ENCODE data around the gene ASTL. TPM values are rescaled to one million over a fixed set of nuclear protein-coding genes. Genes with fewer than 3 reads are reported as not detected.

The ASTL gene
- polyA plus RNA-seq, 1 experiment, result not detected

DNA sequence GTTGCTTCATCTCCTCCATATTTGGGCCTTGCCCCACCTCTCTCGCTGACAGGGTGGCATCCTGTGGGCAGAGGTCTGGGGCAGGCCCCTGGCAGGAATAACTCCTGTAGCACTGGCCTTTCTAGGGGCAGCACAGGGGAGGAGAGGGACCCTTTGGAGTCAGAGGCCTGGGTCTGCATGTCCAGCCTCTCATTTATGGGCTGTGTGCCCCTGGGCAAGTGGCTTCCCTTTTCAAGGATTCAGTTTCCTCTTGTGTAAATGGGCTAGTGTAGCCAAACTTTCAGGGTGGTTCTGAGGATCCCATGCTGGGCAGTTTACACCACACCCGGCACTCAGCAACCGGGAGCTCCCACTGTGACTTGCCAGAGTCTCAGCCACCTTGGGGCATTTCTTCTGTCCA, 45.4 kb downstream of the ASTL start:
- ChIA-PET POLR2A (no interaction called here), CTCF (interaction anchor here (1.2 to 1.3 kb wide), 2 partner anchors 9 to 24 kb away, joined by 3 read pairs; no protein-coding TSS in a partner anchor)
- no peak for DNase-seq (ENCODE audit: low read depth)
- peaks cover 9% of the 10 kb centered on the region for H3K27me3 ChIP-seq (ENCODE audit: control insufficient read depth, insufficient read depth, low read length)
- H3K36me3 ChIP-seq (ENCODE audit: control insufficient read depth, insufficient read depth, low read length), result no peaks in the 10 kb centered on the region
- TF ChIP-seq, protein P1, sequence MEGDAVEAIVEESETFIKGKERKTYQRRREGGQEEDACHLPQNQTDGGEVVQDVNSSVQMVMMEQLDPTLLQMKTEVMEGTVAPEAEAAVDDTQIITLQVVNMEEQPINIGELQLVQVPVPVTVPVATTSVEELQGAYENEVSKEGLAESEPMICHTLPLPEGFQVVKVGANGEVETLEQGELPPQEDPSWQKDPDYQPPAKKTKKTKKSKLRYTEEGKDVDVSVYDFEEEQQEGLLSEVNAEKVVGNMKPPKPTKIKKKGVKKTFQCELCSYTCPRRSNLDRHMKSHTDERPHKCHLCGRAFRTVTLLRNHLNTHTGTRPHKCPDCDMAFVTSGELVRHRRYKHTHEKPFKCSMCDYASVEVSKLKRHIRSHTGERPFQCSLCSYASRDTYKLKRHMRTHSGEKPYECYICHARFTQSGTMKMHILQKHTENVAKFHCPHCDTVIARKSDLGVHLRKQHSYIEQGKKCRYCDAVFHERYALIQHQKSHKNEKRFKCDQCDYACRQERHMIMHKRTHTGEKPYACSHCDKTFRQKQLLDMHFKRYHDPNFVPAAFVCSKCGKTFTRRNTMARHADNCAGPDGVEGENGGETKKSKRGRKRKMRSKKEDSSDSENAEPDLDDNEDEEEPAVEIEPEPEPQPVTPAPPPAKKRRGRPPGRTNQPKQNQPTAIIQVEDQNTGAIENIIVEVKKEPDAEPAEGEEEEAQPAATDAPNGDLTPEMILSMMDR (IDR thresholded peaks at IDR 0.05; ENCODE audit: insufficient read depth, low read depth, low read length), result no peak
- H3K4me3 ChIP-seq (ENCODE audit: low read depth, low read length), result no peak overlapping the region

DNA sequence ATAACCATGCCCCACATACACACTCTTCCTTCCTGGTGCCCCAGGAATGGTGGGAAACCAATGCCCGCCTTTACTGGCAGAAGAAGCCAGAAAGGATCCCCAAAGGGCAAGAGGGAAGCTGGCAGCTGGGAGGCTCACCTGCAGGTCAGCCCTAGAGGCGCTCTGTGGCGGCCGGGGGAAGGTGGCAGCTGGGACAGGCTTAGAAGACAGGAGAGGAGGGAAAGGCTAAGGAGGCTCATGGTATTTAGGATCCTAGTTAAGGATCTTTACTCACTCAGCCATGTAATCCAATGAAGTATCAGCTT, 45.8 kb downstream of the ASTL start:
- no peak for DNase-seq (ENCODE audit: low read depth)
- POLR2A ChIA-PET, result no interaction called here
- Histone ChIP-seq H3K4me3 (ENCODE audit: low read depth, low read length) (no peak overlapping the region), H3K36me3 (ENCODE audit: control insufficient read depth, insufficient read depth, low read length) (no peaks in the 10 kb centered on the region), H3K27me3 (ENCODE audit: control insufficient read depth, insufficient read depth, low read length) (peaks cover 9% of the 10 kb centered on the region)
- TF ChIP-seq, protein P1 (IDR thresholded peaks at IDR 0.05; ENCODE audit: insufficient read depth, low read depth, low read length), result no peak
- CTCF ChIA-PET, result interaction anchor here (1.0 to 1.3 kb wide), 4 partner anchors 9 to 25 kb away, joined by 3 to 5 read pairs (median 3); no protein-coding TSS in a partner anchor

DNA sequence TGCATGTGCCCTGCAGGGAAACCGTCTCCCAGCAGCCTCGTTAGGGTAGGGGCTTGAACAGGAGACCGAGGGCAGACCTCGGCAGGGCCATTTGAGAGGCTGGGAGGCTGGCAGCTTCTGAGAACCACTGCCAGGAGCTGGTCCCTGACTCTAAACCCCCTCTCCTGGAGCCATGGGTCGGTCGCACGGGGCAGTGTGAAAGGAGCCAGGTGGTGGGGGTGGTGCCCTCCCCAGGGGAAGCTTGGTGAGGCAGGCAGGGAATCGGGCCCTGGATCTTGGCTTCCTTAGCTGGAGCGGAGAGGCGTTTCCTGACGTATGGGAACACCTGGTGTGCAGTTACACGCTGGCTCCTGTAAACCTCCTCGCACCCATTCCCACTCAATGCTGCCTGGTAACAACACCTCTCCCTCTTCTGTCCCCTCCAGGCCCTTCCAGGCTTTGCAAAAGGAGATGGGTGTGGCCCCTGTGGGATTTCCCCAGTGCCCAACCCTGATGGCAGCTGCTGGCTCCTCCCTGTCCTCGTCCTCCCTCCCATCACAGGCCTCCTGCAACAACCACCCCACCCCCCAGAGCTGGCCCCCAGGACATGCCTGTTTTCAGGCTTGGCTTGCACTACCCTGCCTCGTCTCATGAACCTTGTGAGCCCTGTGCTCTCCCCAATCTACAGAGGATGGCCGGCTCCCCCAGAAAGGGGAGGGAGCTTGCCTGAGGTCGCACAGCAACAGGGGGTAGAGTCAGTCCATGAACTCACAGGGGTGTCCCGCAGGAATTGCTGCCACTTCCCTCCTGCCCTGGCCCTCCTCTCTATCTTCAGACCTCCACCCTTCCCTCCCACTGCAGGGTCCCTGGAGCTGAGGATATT, 46.4 kb downstream of the ASTL start:
- H3K27me3 ChIP-seq (ENCODE audit: control insufficient read depth, insufficient read depth, low read length), result peaks cover 9% of the 10 kb centered on the region
- CTCF ChIA-PET, result interaction anchor here (0.8 to 1.3 kb wide), 5 partner anchors 10 to 69 kb away, joined by 3 to 5 read pairs (median 3); no protein-coding TSS in a partner anchor

DNA sequence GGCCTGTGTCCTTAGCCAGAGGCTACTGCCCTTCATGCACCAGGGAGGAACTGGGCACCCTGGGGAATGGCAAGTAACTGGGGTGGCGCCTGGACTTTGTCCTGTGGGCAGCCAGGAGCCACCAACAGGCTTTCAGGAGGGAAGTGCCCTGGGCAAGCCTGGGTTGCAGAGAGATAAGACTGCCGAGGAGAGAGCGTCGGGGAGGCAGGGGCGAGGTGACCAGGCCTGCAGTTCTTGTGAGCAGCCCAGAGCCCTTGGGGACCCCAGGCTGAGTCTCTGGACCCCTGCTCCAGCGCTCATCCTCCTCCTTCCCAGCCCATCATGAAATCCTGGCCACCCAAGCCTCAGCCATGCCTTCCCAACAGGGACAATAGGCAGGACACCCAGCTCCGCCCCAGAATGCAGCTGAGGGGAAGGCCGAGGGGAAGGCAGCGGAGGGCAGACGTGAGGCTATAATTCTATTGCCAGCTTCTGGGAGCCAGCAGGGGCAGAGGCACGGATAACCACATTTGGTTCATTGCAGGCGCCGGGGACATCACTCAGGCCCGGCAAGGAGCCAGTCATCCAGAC, 47.1 kb downstream of the ASTL start:
- ChIA-PET CTCF (interaction anchor here (0.6 to 0.8 kb wide), 2 partner anchors 10 to 69 kb away, joined by 3 to 4 read pairs; no protein-coding TSS in a partner anchor), POLR2A (no interaction called here)
- peaks cover 9% of the 10 kb centered on the region for H3K27me3 ChIP-seq (ENCODE audit: control insufficient read depth, insufficient read depth, low read length)
- TF ChIP-seq, protein P1 (IDR thresholded peaks at IDR 0.05; ENCODE audit: insufficient read depth, low read depth, low read length), result no peak
- no peak overlapping the region for H3K4me3 ChIP-seq (ENCODE audit: low read depth, low read length)
- no peak for DNase-seq (ENCODE audit: low read depth)
- no peaks in the 10 kb centered on the region for H3K36me3 ChIP-seq (ENCODE audit: control insufficient read depth, insufficient read depth, low read length)

More for the DNA sequence above, 46.4 kb downstream of the ASTL start:
- no peak overlapping the region for H3K4me3 ChIP-seq (ENCODE audit: low read depth, low read length)
- DNase-seq (ENCODE audit: low read depth), result no peak
- H3K36me3 ChIP-seq (ENCODE audit: control insufficient read depth, insufficient read depth, low read length), result no peaks in the 10 kb centered on the region
- TF ChIP-seq, protein P1 (IDR thresholded peaks at IDR 0.05; ENCODE audit: insufficient read depth, low read depth, low read length), result no peak
- POLR2A ChIA-PET, result no interaction called here

DNA sequence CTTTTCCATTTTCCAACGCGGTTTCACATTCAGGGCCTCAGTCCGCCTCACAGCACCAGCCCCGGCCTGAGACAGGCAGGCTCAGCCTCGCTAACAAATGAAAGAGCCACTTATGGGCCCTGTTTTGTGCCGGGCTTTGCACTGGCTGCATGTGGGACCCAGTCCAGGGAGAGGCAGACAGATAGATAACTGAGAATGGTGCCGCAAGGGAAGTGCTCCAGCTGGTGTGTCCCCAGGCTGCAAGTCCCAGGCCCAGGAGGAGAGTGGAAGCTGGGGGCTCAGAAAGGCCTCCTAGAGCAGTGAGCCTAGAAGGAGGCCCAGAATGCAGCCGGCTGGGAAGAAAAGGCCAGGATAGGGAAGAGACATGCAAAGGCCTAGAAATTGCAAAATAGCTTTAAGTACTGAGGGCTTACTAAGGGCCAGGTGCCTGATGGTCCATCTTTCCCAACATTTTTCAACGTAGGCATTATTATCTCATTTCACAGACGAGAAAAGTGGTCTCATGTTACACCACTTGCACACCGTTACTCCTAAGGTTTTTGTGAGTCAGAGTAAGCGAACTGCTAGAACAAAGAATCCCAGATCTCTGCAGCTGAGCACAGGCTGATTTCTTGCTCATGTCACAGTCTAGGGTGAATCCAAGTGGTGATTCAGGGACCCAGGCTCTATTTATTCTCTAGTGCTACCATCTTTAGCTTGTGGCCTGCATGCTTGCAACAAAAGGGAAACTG, 47.9 kb downstream of the ASTL start:
- ChIA-PET POLR2A (no interaction called here), CTCF (interaction anchor here (0.9 kb wide), 1 partner anchor 26 kb away, joined by 3 read pairs; no protein-coding TSS in a partner anchor)
- peaks cover 12% of the 10 kb centered on the region for H3K27me3 ChIP-seq (ENCODE audit: control insufficient read depth, insufficient read depth, low read length)
- H3K36me3 ChIP-seq (ENCODE audit: control insufficient read depth, insufficient read depth, low read length), result no peaks in the 10 kb centered on the region
- TF ChIP-seq, protein P1 (IDR thresholded peaks at IDR 0.05; ENCODE audit: insufficient read depth, low read depth, low read length), result no peak
- no peak for DNase-seq (ENCODE audit: low read depth)
- no peak overlapping the region for H3K4me3 ChIP-seq (ENCODE audit: low read depth, low read length)
